ENCODE measurements around the gene SLC35G3.

DNA sequence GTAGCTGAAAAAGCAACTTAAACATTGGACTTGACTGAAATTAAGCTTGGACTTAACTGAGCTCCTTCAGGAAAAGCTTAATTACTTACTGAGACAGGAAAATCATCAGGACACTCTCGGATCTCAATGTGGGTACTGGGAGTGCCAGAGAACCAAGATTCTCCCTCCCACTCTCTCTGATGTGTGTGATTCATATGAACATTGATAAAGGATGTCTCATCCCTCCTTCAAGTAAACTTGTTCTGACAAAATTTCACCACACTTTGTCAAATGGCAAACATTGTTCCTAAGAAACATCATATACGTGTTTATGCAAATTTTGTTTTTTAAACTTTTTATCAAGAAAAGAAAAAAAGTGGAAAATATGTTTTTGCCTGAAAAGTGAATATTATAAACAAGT lies 44.6 kb upstream of the SLC35G3 start:
- TF ChIP-seq, protein P1, sequence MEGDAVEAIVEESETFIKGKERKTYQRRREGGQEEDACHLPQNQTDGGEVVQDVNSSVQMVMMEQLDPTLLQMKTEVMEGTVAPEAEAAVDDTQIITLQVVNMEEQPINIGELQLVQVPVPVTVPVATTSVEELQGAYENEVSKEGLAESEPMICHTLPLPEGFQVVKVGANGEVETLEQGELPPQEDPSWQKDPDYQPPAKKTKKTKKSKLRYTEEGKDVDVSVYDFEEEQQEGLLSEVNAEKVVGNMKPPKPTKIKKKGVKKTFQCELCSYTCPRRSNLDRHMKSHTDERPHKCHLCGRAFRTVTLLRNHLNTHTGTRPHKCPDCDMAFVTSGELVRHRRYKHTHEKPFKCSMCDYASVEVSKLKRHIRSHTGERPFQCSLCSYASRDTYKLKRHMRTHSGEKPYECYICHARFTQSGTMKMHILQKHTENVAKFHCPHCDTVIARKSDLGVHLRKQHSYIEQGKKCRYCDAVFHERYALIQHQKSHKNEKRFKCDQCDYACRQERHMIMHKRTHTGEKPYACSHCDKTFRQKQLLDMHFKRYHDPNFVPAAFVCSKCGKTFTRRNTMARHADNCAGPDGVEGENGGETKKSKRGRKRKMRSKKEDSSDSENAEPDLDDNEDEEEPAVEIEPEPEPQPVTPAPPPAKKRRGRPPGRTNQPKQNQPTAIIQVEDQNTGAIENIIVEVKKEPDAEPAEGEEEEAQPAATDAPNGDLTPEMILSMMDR (IDR thresholded peaks at IDR 0.05) = no peak
- TF ChIP-seq POLR2A (IDR thresholded peaks at IDR 0.05) = no peak

Data from body of pancreas (tissue), 4 donors.